Body of pancreas (tissue), 4 donors: Measurements from ENCODE around the gene STRIP1. TPM values are rescaled to one million over a fixed set of nuclear protein-coding genes. Genes with fewer than 3 reads are reported as not detected.

Source experiments
- ATAC-seq: fragments of 150-250 bp; one replicate; pipeline ENCODE4 v1.9.1; 2016
- DNase-seq, 4 donors: peaks; one replicate each; pipeline ENCODE4 v3.0.0-alpha.2; 2019
- H3K27ac ChIP-seq, 4 donors: fragments of 200-600 bp; sonication (generic); 1 replicate in 3 of 4; 2 replicates in 1 of 4; pipeline versions ENCODE4 v1.5.1 to v1.6.1; 2016 to 2019; ENCODE audit warnings: mild to moderate bottlenecking in 1 of 4, mixed read lengths in 1 of 4, moderate library complexity in 1 of 4
- H3K27me3 ChIP-seq, 2 donors: fragments of 200-600 bp; sonication (generic); one replicate each; pipeline ENCODE4 v1.6.0; 2016; ENCODE audit warnings: mild to moderate bottlenecking in 1 of 2
- H3K36me3 ChIP-seq, 2 donors: fragments of 200-600 bp; sonication (generic); replicated peaks in 1 of 2; 2 replicates each; pipeline ENCODE4 v1.5.1; 2016; ENCODE audit warnings: low read depth in 2 of 2; ENCODE audit not compliant: insufficient read depth in 1 of 2
- H3K4me1 ChIP-seq: fragments of 200-600 bp; sonication (generic); one replicate; pipeline ENCODE4 v1.6.0; 2016
- H3K4me3 ChIP-seq, 2 donors: fragments of 200-600 bp; sonication (generic); 1 replicate in 1 of 2; 2 replicates in 1 of 2; pipeline ENCODE4 v1.5.1; 2016 to 2019
- H3K9me3 ChIP-seq, 3 donors: fragments of 200-600 bp; sonication (generic); 1 replicate in 2 of 3; 2 replicates in 1 of 3; pipeline ENCODE4 v1.5.1; 2016
- CTCF ChIP-seq, 7 experiments: fragments of 450-650 bp in 4 of 7; fragments of 200-600 bp in 3 of 7; sonication (generic) in 3 of 7; IDR thresholded peaks; one replicate each; pipeline ENCODE4 v1.5.1; 2016 to 2019; ENCODE audit warnings: antibody characterized with exemption in 7 of 7
- POLR2A ChIP-seq, 3 donors: fragments of 450-650 bp; IDR thresholded peaks; one replicate each; pipeline ENCODE4 v1.6.1; 2016; ENCODE audit warnings: antibody characterized with exemption in 3 of 3, mild to moderate bottlenecking in 2 of 3
- WGBS, 2 donors: methylation state at CpG; one replicate each; pipeline ENCODE4 v1.1.5; 2017; 5-methylcytosine and 5-hydroxymethylcytosine counted together
- intact Hi-C: fragments of 100-400 bp; cut with DNase I; formaldehyde crosslinking; loops from one replicate; pipeline ENCODE4 v1.15.1; 2023
- total RNA-seq, 2 donors: library from RNA; depleted of rRNA; stranded (reverse); fragments of >200 nt; gene quantifications; one replicate each; pipeline ENCODE4 v1.1.0, GENCODE V29; 2016

STRIP1 gene
- total RNA-seq, 2 donors from 2014 or later: 22.7 to 24.1 TPM

DNA sequence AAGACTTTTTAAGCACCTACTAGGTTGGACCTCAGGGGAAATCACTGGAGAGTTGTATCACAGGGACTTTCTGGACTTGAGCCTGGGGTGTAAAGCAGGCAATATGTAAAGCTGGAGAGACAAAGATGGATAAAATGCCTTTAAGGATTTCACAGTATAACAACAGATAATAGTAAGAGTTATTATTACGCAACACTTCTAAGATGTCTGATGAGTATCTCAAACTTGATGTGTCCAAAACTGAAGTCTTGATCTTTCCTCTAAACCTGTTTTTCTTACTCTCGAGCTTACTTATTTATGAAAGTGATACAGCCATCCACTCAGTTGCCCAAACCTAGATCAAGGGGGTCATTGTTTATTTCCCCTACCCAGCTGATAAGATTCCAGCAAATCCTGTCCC lies 2.1 kb upstream of the STRIP1 start:
- Histone ChIP-seq H3K4me3 (no peak overlapping the region), H3K27me3 (no peaks in the 10 kb centered on the region), H3K36me3 (no peaks in the 10 kb centered on the region), H3K27ac (no peak overlapping the region), H3K9me3 (no peaks in the 10 kb centered on the region), H3K4me1 (peaks cover 16% of the 10 kb centered on the region)
- 71 to 82% methylated on average over 2 of the region's 2 CpGs for WGBS, 2 donors
- intact Hi-C loops: no loop called here
- TF ChIP-seq POLR2A (IDR thresholded peaks at IDR 0.05) (no peak), CTCF (IDR thresholded peaks at IDR 0.05) (no peak)
- ATAC-seq (no peak), DNase-seq (no peak)

GRCh38 chr1:110033421-110033820 lies 1.0 kb upstream of the STRIP1 start:
- Histone ChIP-seq H3K27me3 (no peaks in the 10 kb centered on the region), H3K9me3 (no peaks in the 10 kb centered on the region), H3K27ac (no peak overlapping the region), H3K4me1 (peaks cover 16% of the 10 kb centered on the region), H3K4me3 (no peak overlapping the region), H3K36me3 (peaks cover 0 to 4% of the 10 kb centered on the region in 2 donors)
- WGBS, 2 donors: 73 to 76% methylated on average over 5 of the region's 5 CpGs
- intact Hi-C loops: no loop called here
- DNase-seq: no peak
- no peak for ATAC-seq
- TF ChIP-seq POLR2A (IDR thresholded peaks at IDR 0.05) (no peak), CTCF (IDR thresholded peaks at IDR 0.05) (no peak)

DNA sequence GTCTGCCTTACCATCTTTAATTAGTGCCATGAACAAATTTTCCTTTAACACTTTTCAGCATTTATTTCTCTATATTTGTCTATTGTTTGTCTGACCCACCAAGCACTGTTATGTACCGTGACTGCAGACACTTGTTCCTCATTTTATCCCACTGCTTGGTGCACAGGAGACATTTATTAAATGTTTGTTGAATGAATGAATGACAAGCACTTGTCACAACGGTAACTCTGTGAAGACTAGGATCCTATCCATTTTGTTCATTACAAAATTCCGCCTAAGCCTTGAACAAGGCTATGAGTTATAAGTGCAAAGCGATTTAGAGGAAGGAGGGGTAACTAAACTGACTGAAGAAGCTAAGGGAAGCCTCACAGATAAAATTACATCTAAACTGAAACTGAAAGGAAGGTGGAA lies 379 bp upstream of the STRIP1 start:
- peaks cover 0 to 10% of the 10 kb centered on the region in 2 donors for H3K36me3 ChIP-seq
- H3K27me3 ChIP-seq: no peaks in the 10 kb centered on the region
- H3K27ac ChIP-seq: peak overlapping the region in 3 of 4 donors; percentile 69 to 88 (median 84)
- DNase-seq (no peak), ATAC-seq (no peak)
- H3K4me3 ChIP-seq: peak overlapping the region in 1 of 2 donors; percentile 99
- peaks cover 16% of the 10 kb centered on the region for H3K4me1 ChIP-seq
- H3K9me3 ChIP-seq: no peaks in the 10 kb centered on the region
- TF ChIP-seq POLR2A (IDR thresholded peaks at IDR 0.05) (no peak), CTCF (IDR thresholded peaks at IDR 0.05) (no peak)
- WGBS, 2 donors: 33 to 37% methylated on average over 4 of the region's 4 CpGs
- intact Hi-C loops: no loop called here

DNA sequence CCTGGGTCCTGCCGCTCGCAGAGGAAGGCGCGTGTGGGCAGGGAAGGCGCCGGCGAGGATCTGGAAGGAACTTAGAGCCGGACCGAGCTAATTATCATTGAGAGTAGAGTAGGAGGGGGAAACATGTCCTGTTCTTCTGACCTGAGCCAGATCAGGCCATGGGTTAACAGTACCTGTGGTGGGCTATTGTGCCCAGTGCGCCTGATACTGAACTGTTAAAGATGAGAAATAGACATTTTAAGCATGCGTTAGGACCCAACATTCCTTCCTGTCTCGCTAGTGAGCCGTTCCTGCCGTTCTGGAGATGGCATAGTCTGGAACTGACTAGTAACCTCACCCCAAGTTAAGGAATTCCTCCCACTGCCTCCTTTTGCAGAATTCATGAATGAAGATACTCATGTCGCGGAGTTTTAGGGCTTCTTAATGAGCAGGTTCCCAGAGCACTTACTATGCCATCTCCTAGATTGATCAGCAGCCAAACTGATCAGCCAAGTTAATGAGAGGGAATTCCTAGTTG lies 870 bp downstream of the STRIP1 start:
- ATAC-seq (no peak), DNase-seq (no peak)
- peak overlapping the region in 3 of 4 donors; percentile 69 to 88 (median 84) for H3K27ac ChIP-seq
- WGBS, 2 donors: 4 to 9% methylated on average over 12 to 16 of the region's 16 CpGs
- H3K27me3 ChIP-seq: no peaks in the 10 kb centered on the region
- H3K4me1 ChIP-seq: peaks cover 16% of the 10 kb centered on the region
- intact Hi-C loops: no loop called here
- no peak for TF ChIP-seq POLR2A (IDR thresholded peaks at IDR 0.05)
- TF ChIP-seq CTCF (IDR thresholded peaks at IDR 0.05): no peak
- peaks cover 0 to 17% of the 10 kb centered on the region in 2 donors for H3K36me3 ChIP-seq
- H3K4me3 ChIP-seq: peak overlapping the region; percentile 86 to 99
- H3K9me3 ChIP-seq: no peaks in the 10 kb centered on the region

DNA sequence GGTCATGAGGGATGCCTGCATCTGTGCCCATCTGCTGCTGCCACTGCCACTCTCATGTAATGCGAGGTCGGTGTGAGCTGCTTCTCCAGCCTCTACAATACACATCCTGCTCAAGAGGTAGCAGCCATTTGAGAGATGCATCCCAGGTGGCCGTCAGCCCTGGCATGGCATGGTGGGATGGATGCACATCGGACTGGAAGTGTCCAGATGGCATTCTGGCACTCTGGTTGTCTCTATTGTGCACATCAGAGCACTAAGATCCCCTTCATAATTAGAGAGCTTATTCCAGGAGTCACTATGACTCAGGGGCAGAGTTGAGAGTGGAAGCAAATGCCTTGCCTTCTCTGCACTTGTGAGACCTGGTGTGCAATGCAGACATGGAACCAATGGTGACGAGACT lies 3.8 kb downstream of the STRIP1 start:
- DNase-seq: no peak
- Histone ChIP-seq H3K9me3 (no peaks in the 10 kb centered on the region), H3K27ac (no peak overlapping the region), H3K4me1 (peaks cover 16% of the 10 kb centered on the region), H3K27me3 (no peaks in the 10 kb centered on the region), H3K36me3 (peaks cover 0 to 38% of the 10 kb centered on the region in 2 donors), H3K4me3 (no peak overlapping the region)
- ATAC-seq: no peak
- WGBS, 2 donors: 90 to 100% methylated on average over 1 to 5 of the region's 5 CpGs
- intact Hi-C loops: no loop called here
- no peak for TF ChIP-seq POLR2A (IDR thresholded peaks at IDR 0.05)
- no peak for TF ChIP-seq CTCF (IDR thresholded peaks at IDR 0.05)
